ENCODE results near the gene BPTF. TPM values are rescaled to one million over a fixed set of nuclear protein-coding genes. Genes with fewer than 3 reads are reported as not detected.
"Not testable (repeated sequence)": the region's sequence is repeated elsewhere in the genome, so short reads cannot be mapped to it uniquely, and the experiment has no call there.

Gene BPTF
- total RNA-seq, 1 donor from 2014 or later, result 76.6 TPM

- peak overlapping the region; percentile 86 for H3K27ac Mint-ChIP-seq
- intact Hi-C loops (cut with micrococcal nuclease), result loop anchor here (2.0 to 10.0 kb wide), 4 partner anchors 41 to 1333 kb away; partner anchors contain the start of genes ABCA5 and KPNA2
- H3K9me3 Mint-ChIP-seq, result no peaks in the 10 kb centered on the region
- peaks cover 7% of the 10 kb centered on the region for H3K36me3 Mint-ChIP-seq (ENCODE audit: low read depth)
- peak; percentile 71 for DNase-seq (ENCODE audit: low spot score)
- peak overlapping the region; percentile 89 for H3K4me3 Mint-ChIP-seq
- H3K27me3 Mint-ChIP-seq (ENCODE audit: insufficient read depth), result peaks cover 23% of the 10 kb centered on the region
- H3K4me1 Mint-ChIP-seq (ENCODE audit: low read depth), result peaks cover 30% of the 10 kb centered on the region
These were observed 168.1 kb downstream of the BPTF start for GRCh38 chr17:67993153-67993997.

- Mint-ChIP-seq H3K27me3 (ENCODE audit: insufficient read depth) (peaks cover 28% of the 10 kb centered on the region), H3K36me3 (ENCODE audit: low read depth) (peaks cover 7% of the 10 kb centered on the region), H3K9me3 (no peaks in the 10 kb centered on the region), H3K4me3 (peak overlapping the region; percentile 85), H3K4me1 (ENCODE audit: low read depth) (peaks cover 30% of the 10 kb centered on the region), H3K27ac (peak overlapping the region; percentile 84)
- DNase-seq (ENCODE audit: low spot score), result no peak
- intact Hi-C loops (cut with micrococcal nuclease), result loop anchor here (2.0 to 10.0 kb wide), 4 partner anchors 41 to 1333 kb away; partner anchors contain the start of genes ABCA5 and KPNA2
These were observed 168.7 kb downstream of the BPTF start for GRCh38 chr17:67993998-67994361.

GRCh38 chr17:67994817-67995569 is 169.7 kb downstream of the BPTF start:
- Mint-ChIP-seq H3K27me3 (ENCODE audit: insufficient read depth) (peaks cover 29% of the 10 kb centered on the region), H3K4me1 (ENCODE audit: low read depth) (peaks cover 30% of the 10 kb centered on the region), H3K4me3 (peak overlapping the region; percentile 85), H3K36me3 (ENCODE audit: low read depth) (peaks cover 7% of the 10 kb centered on the region), H3K9me3 (no peaks in the 10 kb centered on the region), H3K27ac (peak overlapping the region; percentile 84)
- DNase-seq (ENCODE audit: low spot score), result no peak
- intact Hi-C loops (cut with micrococcal nuclease), result loop anchor here (1.0 to 10.0 kb wide), 4 partner anchors 16 to 493 kb away; no protein-coding TSS in a partner anchor

GRCh38 chr17:67995570-67996263 is 170.4 kb downstream of the BPTF start:
- no peaks in the 10 kb centered on the region for H3K9me3 Mint-ChIP-seq
- H3K4me3 Mint-ChIP-seq, result peak overlapping the region; percentile 85
- intact Hi-C loops (cut with micrococcal nuclease), result loop anchor here (1.0 to 10.0 kb wide), 5 partner anchors 16 to 493 kb away; no protein-coding TSS in a partner anchor
- peak; percentile 8 for DNase-seq (ENCODE audit: low spot score)
- H3K27me3 Mint-ChIP-seq (ENCODE audit: insufficient read depth), result peaks cover 29% of the 10 kb centered on the region
- H3K27ac Mint-ChIP-seq, result peak overlapping the region; percentile 72
- H3K4me1 Mint-ChIP-seq (ENCODE audit: low read depth), result peaks cover 30% of the 10 kb centered on the region
- peaks cover 7% of the 10 kb centered on the region for H3K36me3 Mint-ChIP-seq (ENCODE audit: low read depth)

GRCh38 chr17:67996301-67997171 is 171.2 kb downstream of the BPTF start, which contains the start of gene C17orf58:
C17orf58 (minus strand) TSS chr17:67996469; CDS start chr17:67996198, 271 bp downstream.
- Mint-ChIP-seq H3K27me3 (ENCODE audit: insufficient read depth) (peaks cover 29% of the 10 kb centered on the region), H3K4me1 (ENCODE audit: low read depth) (peaks cover 30% of the 10 kb centered on the region), H3K27ac (peak within 1 kb of the TSS; percentile 72), H3K4me3 (peak within 1 kb of the TSS; percentile 85)
- H3K36me3 Mint-ChIP-seq (ENCODE audit: low read depth); DNase-seq (ENCODE audit: low spot score); H3K9me3 Mint-ChIP-seq: not testable (repeated sequence)
- intact Hi-C loops (cut with micrococcal nuclease), result loop anchor here (2.0 to 10.0 kb wide), 2 partner anchors 34 to 208 kb away; no protein-coding TSS in a partner anchor

GRCh38 chr17:67998466-67998865 is 173.2 kb downstream of the BPTF start:
- intact Hi-C loops (cut with micrococcal nuclease), result loop anchor here (10.0 kb wide), 1 partner anchor 206 kb away; no protein-coding TSS in a partner anchor
- Mint-ChIP-seq H3K27me3 (ENCODE audit: insufficient read depth) (peaks cover 29% of the 10 kb centered on the region), H3K4me3 (no peak overlapping the region), H3K4me1 (ENCODE audit: low read depth) (peaks cover 25% of the 10 kb centered on the region), H3K36me3 (ENCODE audit: low read depth) (peaks cover 5% of the 10 kb centered on the region), H3K27ac (no peak overlapping the region), H3K9me3 (no peaks in the 10 kb centered on the region)
- DNase-seq (ENCODE audit: low spot score), result no peak

- Mint-ChIP-seq H3K4me3 (no peak overlapping the region), H3K27ac (no peak overlapping the region), H3K36me3 (ENCODE audit: low read depth) (peaks cover 5% of the 10 kb centered on the region), H3K4me1 (ENCODE audit: low read depth) (peaks cover 23% of the 10 kb centered on the region), H3K27me3 (ENCODE audit: insufficient read depth) (peaks cover 29% of the 10 kb centered on the region), H3K9me3 (no peaks in the 10 kb centered on the region)
- no peak for DNase-seq (ENCODE audit: low spot score)
- intact Hi-C loops (cut with micrococcal nuclease), result loop anchor here (10.0 kb wide), 1 partner anchor 205 kb away; no protein-coding TSS in a partner anchor
These were observed 174.1 kb downstream of the BPTF start for GRCh38 chr17:67999291-67999911.

GRCh38 chr17:68004201-68004600 is 178.9 kb downstream of the BPTF start:
- intact Hi-C loops (cut with micrococcal nuclease), result no loop called here
- no peak for DNase-seq (ENCODE audit: low spot score)
- Mint-ChIP-seq H3K4me3 (no peak overlapping the region), H3K27ac (no peak overlapping the region), H3K27me3 (ENCODE audit: insufficient read depth) (peaks cover under 1% of the 10 kb centered on the region), H3K4me1 (ENCODE audit: low read depth) (no peaks in the 10 kb centered on the region), H3K36me3 (ENCODE audit: low read depth) (no peaks in the 10 kb centered on the region), H3K9me3 (no peaks in the 10 kb centered on the region)

- no peaks in the 10 kb centered on the region for H3K9me3 Mint-ChIP-seq
- peaks cover 9% of the 10 kb centered on the region for H3K27me3 Mint-ChIP-seq (ENCODE audit: insufficient read depth)
- no peak for DNase-seq (ENCODE audit: low spot score)
- intact Hi-C loops (cut with micrococcal nuclease), result no loop called here
- no peaks in the 10 kb centered on the region for H3K36me3 Mint-ChIP-seq (ENCODE audit: low read depth)
- no peak overlapping the region for H3K27ac Mint-ChIP-seq
- peaks cover 6% of the 10 kb centered on the region for H3K4me1 Mint-ChIP-seq (ENCODE audit: low read depth)
- no peak overlapping the region for H3K4me3 Mint-ChIP-seq
These were observed 181.5 kb downstream of the BPTF start for GRCh38 chr17:68006797-68007196.

- DNase-seq (ENCODE audit: low spot score), result peak; percentile 49
- H3K9me3 Mint-ChIP-seq, result no peaks in the 10 kb centered on the region
- no peaks in the 10 kb centered on the region for H3K36me3 Mint-ChIP-seq (ENCODE audit: low read depth)
- H3K27me3 Mint-ChIP-seq (ENCODE audit: insufficient read depth), result peaks cover 23% of the 10 kb centered on the region
- H3K27ac Mint-ChIP-seq, result no peak overlapping the region
- H3K4me1 Mint-ChIP-seq (ENCODE audit: low read depth), result peaks cover 6% of the 10 kb centered on the region
- intact Hi-C loops (cut with micrococcal nuclease), result loop anchor here (1.0 kb wide), 3 partner anchors 8 to 48 kb away; no protein-coding TSS in a partner anchor
- H3K4me3 Mint-ChIP-seq, result peak overlapping the region; percentile 58
These were observed 185.9 kb downstream of the BPTF start for GRCh38 chr17:68011199-68011665.

- peaks cover 6% of the 10 kb centered on the region for H3K4me1 Mint-ChIP-seq (ENCODE audit: low read depth)
- H3K4me3 Mint-ChIP-seq, result no peak overlapping the region
- H3K27me3 Mint-ChIP-seq (ENCODE audit: insufficient read depth), result peaks cover 23% of the 10 kb centered on the region
- no peak overlapping the region for H3K27ac Mint-ChIP-seq
- H3K36me3 Mint-ChIP-seq (ENCODE audit: low read depth), result no peaks in the 10 kb centered on the region
- intact Hi-C loops (cut with micrococcal nuclease), result no loop called here
- H3K9me3 Mint-ChIP-seq, result no peaks in the 10 kb centered on the region
- no peak for DNase-seq (ENCODE audit: low spot score)
These were observed 188.1 kb downstream of the BPTF start for GRCh38 chr17:68013385-68013784.

Data from activated T-helper 1 cell treated with anti-CD3 and anti-CD28 coated beads, Interleukin-12 subunit alpha, Interleukin-12 subunit beta, Interleukin-2, Interleukin-4 antibody, amounts not matched to agents 30 ng/mL and 10 ng/mL and 1 ng/mL, durations not matched to agents 14 hours and 24 hours and 36 hours (primary cell).